HEK293 (cell line): ENCODE data around the gene RHOT2.
A peak's percentile ranks its signal among the peaks of the same experiment; 100 is the strongest.

Experiments used
- HOXA7 ChIP-seq: sonication (generic); formaldehyde crosslinking; IDR thresholded peaks from 2 replicates; pipeline ENCODE4 v1.8.1; 2022; ENCODE audit warnings: missing genetic modification reagents, borderline replicate concordance
- KLF1 ChIP-seq: fragments of 450-650 bp; formaldehyde crosslinking; IDR thresholded peaks from 2 replicates; pipeline ENCODE4 v1.5.1; 2016; ENCODE audit warnings: missing biosample characterization, missing genetic modification characterization
- KLF10 ChIP-seq: fragments of 450-650 bp; IDR thresholded peaks from 2 replicates; pipeline ENCODE4 v1.5.1; 2018; ENCODE audit warnings: missing biosample characterization, mild to moderate bottlenecking, missing genetic modification characterization
- KLF7 ChIP-seq: fragments of 450-650 bp; formaldehyde crosslinking; IDR thresholded peaks from 2 replicates; pipeline ENCODE4 v1.5.1; 2016; ENCODE audit warnings: missing biosample characterization, missing genetic modification characterization, borderline replicate concordance
- OVOL3 ChIP-seq: fragments of 450-650 bp; formaldehyde crosslinking; IDR thresholded peaks from 2 replicates; pipeline ENCODE4 v1.5.1; 2016; ENCODE audit warnings: missing biosample characterization, missing genetic modification characterization
- PRDM2 ChIP-seq: fragments of 450-650 bp; formaldehyde crosslinking; IDR thresholded peaks from 2 replicates; pipeline ENCODE4 v1.5.1; 2016; ENCODE audit warnings: missing biosample characterization, missing genetic modification characterization, borderline replicate concordance
- SCRT2 ChIP-seq: fragments of 450-650 bp; formaldehyde crosslinking; IDR thresholded peaks from 2 replicates; pipeline ENCODE4 v1.5.1; 2016; ENCODE audit warnings: missing biosample characterization, missing genetic modification characterization
- ZBTB26 ChIP-seq: fragments of 450-650 bp; formaldehyde crosslinking; optimal IDR thresholded peaks from 2 replicates; pipeline ENCODE3; 2016; ENCODE audit warnings: missing biosample characterization, mild to moderate bottlenecking, missing genetic modification characterization
- ZBTB44 ChIP-seq: fragments of 450-650 bp; IDR thresholded peaks from 2 replicates; pipeline ENCODE4 v1.5.1; 2018; ENCODE audit warnings: missing biosample characterization, mild to moderate bottlenecking, missing genetic modification characterization
- ZFHX2 ChIP-seq: fragments of 450-650 bp; formaldehyde crosslinking; conservative IDR thresholded peaks from 2 replicates; pipeline ENCODE4 v1.5.1; 2016; ENCODE audit warnings: missing biosample characterization, missing genetic modification characterization
- ZNF140 ChIP-seq: fragments of 450-650 bp; formaldehyde crosslinking; IDR thresholded peaks from 2 replicates; pipeline ENCODE4 v1.5.1; 2016; ENCODE audit warnings: missing biosample characterization, missing genetic modification characterization
- ZNF157 ChIP-seq: fragments of 450-650 bp; formaldehyde crosslinking; IDR thresholded peaks from 2 replicates; pipeline ENCODE4 v1.5.1; 2016; ENCODE audit warnings: missing biosample characterization, missing genetic modification characterization
- ZNF169 ChIP-seq: fragments of 450-650 bp; formaldehyde crosslinking; IDR thresholded peaks from 2 replicates; pipeline ENCODE4 v1.5.1; 2016; ENCODE audit warnings: missing biosample characterization, missing genetic modification characterization
- ZNF18 ChIP-seq: fragments of 450-650 bp; formaldehyde crosslinking; IDR thresholded peaks from 2 replicates; pipeline ENCODE4 v1.5.1; 2016; ENCODE audit warnings: missing biosample characterization, missing genetic modification characterization
- ZNF223 ChIP-seq: fragments of 450-650 bp; formaldehyde crosslinking; IDR thresholded peaks from 2 replicates; pipeline ENCODE4 v1.5.1; 2016; ENCODE audit warnings: missing biosample characterization, missing genetic modification characterization
- ZNF335 ChIP-seq: fragments of 450-650 bp; formaldehyde crosslinking; conservative IDR thresholded peaks from 2 replicates; pipeline ENCODE4 v1.5.1; 2016; ENCODE audit warnings: missing biosample characterization, missing genetic modification characterization
- ZNF362 ChIP-seq: fragments of 450-650 bp; formaldehyde crosslinking; IDR thresholded peaks from 2 replicates; pipeline ENCODE4 v1.5.1; 2016; ENCODE audit warnings: missing biosample characterization, missing genetic modification characterization
- ZNF366 ChIP-seq: fragments of 450-650 bp; formaldehyde crosslinking; conservative IDR thresholded peaks from 2 replicates; pipeline ENCODE4 v1.5.1; 2016; ENCODE audit warnings: missing biosample characterization, missing genetic modification characterization
- ZNF394 ChIP-seq: fragments of 450-650 bp; formaldehyde crosslinking; IDR thresholded peaks from 2 replicates; pipeline ENCODE4 v1.5.1; 2016; ENCODE audit warnings: missing biosample characterization, missing genetic modification characterization, mild to moderate bottlenecking, moderate library complexity, borderline replicate concordance
- ZNF433 ChIP-seq: fragments of 450-650 bp; formaldehyde crosslinking; IDR thresholded peaks from 2 replicates; pipeline ENCODE4 v1.5.1; 2016; ENCODE audit warnings: missing biosample characterization, missing genetic modification characterization, low read depth
- ZNF548 ChIP-seq: fragments of 450-650 bp; formaldehyde crosslinking; IDR thresholded peaks from 2 replicates; pipeline ENCODE4 v1.5.1; 2016; ENCODE audit warnings: missing biosample characterization, missing genetic modification characterization
- ZNF549 ChIP-seq: fragments of 450-650 bp; IDR thresholded peaks from 2 replicates; pipeline ENCODE4 v1.5.1; 2018; ENCODE audit warnings: missing biosample characterization, missing genetic modification characterization, mild to moderate bottlenecking, inconsistent platforms, moderate library complexity
- ZNF600 ChIP-seq: fragments of 450-650 bp; formaldehyde crosslinking; IDR thresholded peaks from 2 replicates; pipeline ENCODE4 v1.5.1; 2016; ENCODE audit warnings: missing biosample characterization, missing genetic modification characterization
- ZNF777 ChIP-seq: fragments of 450-650 bp; formaldehyde crosslinking; IDR thresholded peaks from 2 replicates; pipeline ENCODE4 v1.5.1; 2017; ENCODE audit warnings: missing biosample characterization, missing genetic modification characterization, borderline replicate concordance
- ZNF791 ChIP-seq: fragments of 450-650 bp; formaldehyde crosslinking; IDR thresholded peaks from 2 replicates; pipeline ENCODE4 v1.5.1; 2016; ENCODE audit warnings: missing biosample characterization, missing genetic modification characterization
- ZSCAN5A ChIP-seq: fragments of 450-650 bp; formaldehyde crosslinking; IDR thresholded peaks from 2 replicates; pipeline ENCODE4 v1.5.1; 2016; ENCODE audit warnings: missing biosample characterization, missing genetic modification characterization

RHOT2 gene

GRCh38 chr16:706189-707061 lies 38.5 kb downstream of the RHOT2 start (continued):
- no peak for TF ChIP-seq ZBTB44 (tag by site-specific recombination)
- TF ChIP-seq PRDM2: no peak
- TF ChIP-seq ZNF18: no peak
- no peak for TF ChIP-seq ZSCAN5A (tag by site-specific recombination)
- no peak for TF ChIP-seq ZNF791 (tag by site-specific recombination)
- peak; percentile 36; the same call in 1 of the 2 replicates for TF ChIP-seq KLF1 (tag by site-specific recombination)
- no peak for TF ChIP-seq KLF7 (tag by site-specific recombination)
- TF ChIP-seq ZNF335 (tag by site-specific recombination): peak; percentile 84
- TF ChIP-seq KLF10 (tag by site-specific recombination): 0 out of 2 replicates have a peak, but pooled peaks have one; percentile 0
- TF ChIP-seq ZNF548 (tag by site-specific recombination): no peak
- TF ChIP-seq ZNF394: no peak
- no peak for TF ChIP-seq ZNF140 (tag by site-specific recombination)
- TF ChIP-seq ZNF549 (tag by site-specific recombination): no peak
- TF ChIP-seq ZNF223 (tag by site-specific recombination): no peak
- TF ChIP-seq OVOL3 (tag by site-specific recombination): no peak
- no peak for TF ChIP-seq ZNF600 (tag by site-specific recombination)
- no peak for TF ChIP-seq HOXA7
- no peak for TF ChIP-seq ZNF777 (tag by site-specific recombination)
- TF ChIP-seq ZNF169 (tag by site-specific recombination): no peak
- TF ChIP-seq ZBTB26 (tag by site-specific recombination): peak; percentile 53
- no peak for TF ChIP-seq ZNF366 (tag by site-specific recombination)
- no peak for TF ChIP-seq ZFHX2 (tag by site-specific recombination)
- TF ChIP-seq SCRT2 (tag by site-specific recombination): peak; percentile 46; the same call in 1 of the 2 replicates
- TF ChIP-seq ZNF157 (tag by site-specific recombination): no peak
- no peak for TF ChIP-seq ZNF433 (tag by site-specific recombination)
- no peak for TF ChIP-seq ZNF362 (tag by site-specific recombination)
